ENCODE measurements around the gene PDZRN4.

PDZRN4 gene

GRCh38 chr12:41188058-41188840, at the start of gene PDZRN4:
Gene PDZRN4, plus strand, starts transcription at chr12:41188320.
- no peak for DNase-seq (ENCODE audit: low read depth)
- no peak within 1 kb of the TSS for H3K4me3 ChIP-seq (ENCODE audit: low read depth, low read length)

GRCh38 chr12:41140117-41140516, 48.0 kb upstream of the PDZRN4 start:
- DNase-seq (ENCODE audit: low read depth): no peak
- H3K4me3 ChIP-seq (ENCODE audit: low read depth, low read length): no peak overlapping the region
- no peak for TF ChIP-seq CTCF (IDR thresholded peaks at IDR 0.05; ENCODE audit: low read depth, low read length, missing control alignments)

More at GRCh38 chr12:41188058-41188840, at the start of gene PDZRN4:
- no peak for TF ChIP-seq CTCF (IDR thresholded peaks at IDR 0.05; ENCODE audit: low read depth, low read length, missing control alignments)

DNA sequence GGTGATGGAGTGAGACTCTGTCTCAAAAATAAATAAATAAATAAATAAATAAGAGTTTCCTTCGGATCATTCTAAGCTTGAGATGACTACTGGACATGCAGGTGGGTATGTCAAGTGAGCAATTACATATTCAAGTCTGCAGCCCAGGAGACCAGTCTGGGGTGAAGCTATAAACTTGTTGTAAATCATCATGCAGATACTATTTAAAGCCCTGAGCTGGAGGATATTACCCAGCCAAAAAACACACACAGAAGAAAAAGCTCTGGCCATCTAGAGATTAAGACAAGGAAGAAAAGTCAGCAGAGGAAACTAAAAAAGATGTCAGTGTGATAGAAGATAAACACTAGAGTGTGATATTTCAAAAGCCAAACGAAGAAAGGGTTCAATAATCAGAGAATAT, 47.0 kb upstream of the PDZRN4 start:
- no peak overlapping the region for H3K4me3 ChIP-seq (ENCODE audit: low read depth, low read length)
- TF ChIP-seq CTCF (IDR thresholded peaks at IDR 0.05; ENCODE audit: low read depth, low read length, missing control alignments): no peak
- no peak for DNase-seq (ENCODE audit: low read depth)

DNA sequence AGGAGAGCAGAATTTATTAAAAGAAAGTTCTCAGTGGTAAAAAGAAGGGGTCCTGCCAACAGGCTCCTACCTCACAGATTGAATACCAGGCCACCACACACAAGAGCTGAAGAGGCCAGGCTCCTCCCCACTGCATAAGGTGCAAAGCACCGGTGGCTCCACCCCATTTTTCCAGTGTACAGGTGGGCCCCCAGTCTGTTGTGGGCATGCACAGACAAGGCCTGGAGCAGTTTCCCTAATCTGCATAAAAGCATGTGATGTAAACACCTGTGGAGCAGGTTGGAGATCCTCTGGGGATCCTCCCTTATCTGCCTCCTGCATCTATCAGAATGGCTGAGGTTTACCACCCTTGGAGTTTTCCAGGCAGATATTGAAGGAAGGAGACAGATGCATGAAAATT, 45.7 kb upstream of the PDZRN4 start:
- DNase-seq (ENCODE audit: low read depth): no peak
- no peak overlapping the region for H3K4me3 ChIP-seq (ENCODE audit: low read depth, low read length)
- TF ChIP-seq CTCF (IDR thresholded peaks at IDR 0.05; ENCODE audit: low read depth, low read length, missing control alignments): no peak

- no peak for TF ChIP-seq CTCF (IDR thresholded peaks at IDR 0.05; ENCODE audit: low read depth, low read length, missing control alignments)
- no peak for DNase-seq (ENCODE audit: low read depth)
- H3K4me3 ChIP-seq (ENCODE audit: low read depth, low read length): no peak overlapping the region
Observed at GRCh38 chr12:41151793-41152192, 36.3 kb upstream of the PDZRN4 start.

GRCh38 chr12:41162461-41162860, 25.7 kb upstream of the PDZRN4 start:
- TF ChIP-seq CTCF (IDR thresholded peaks at IDR 0.05; ENCODE audit: low read depth, low read length, missing control alignments): no peak
- no peak overlapping the region for H3K4me3 ChIP-seq (ENCODE audit: low read depth, low read length)
- DNase-seq (ENCODE audit: low read depth): no peak

DNA sequence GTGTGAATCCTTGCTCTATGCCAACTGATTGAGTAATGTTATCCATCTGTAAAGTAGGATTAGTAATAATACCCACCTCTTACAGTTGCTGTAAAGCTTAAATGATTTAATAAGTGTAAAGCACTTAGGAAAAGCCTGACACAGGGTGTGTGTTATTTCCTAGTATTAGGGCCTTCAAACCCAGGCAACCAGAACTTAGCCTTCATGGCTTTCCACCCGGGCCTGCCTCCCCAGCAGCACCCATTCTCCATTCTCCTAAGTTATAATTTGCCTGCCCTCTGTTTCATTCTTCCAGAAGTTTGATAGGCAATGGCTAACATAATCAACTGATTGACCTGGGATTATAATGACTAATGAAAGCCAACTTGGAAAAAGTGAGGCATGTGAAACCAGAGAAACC, 20.4 kb upstream of the PDZRN4 start:
- no peak for DNase-seq (ENCODE audit: low read depth)
- no peak overlapping the region for H3K4me3 ChIP-seq (ENCODE audit: low read depth, low read length)
- TF ChIP-seq CTCF (IDR thresholded peaks at IDR 0.05; ENCODE audit: low read depth, low read length, missing control alignments): no peak

Data from GM12864 (cell line).